Measurements from ENCODE around the gene BCAR3.

The BCAR3 gene

DNA sequence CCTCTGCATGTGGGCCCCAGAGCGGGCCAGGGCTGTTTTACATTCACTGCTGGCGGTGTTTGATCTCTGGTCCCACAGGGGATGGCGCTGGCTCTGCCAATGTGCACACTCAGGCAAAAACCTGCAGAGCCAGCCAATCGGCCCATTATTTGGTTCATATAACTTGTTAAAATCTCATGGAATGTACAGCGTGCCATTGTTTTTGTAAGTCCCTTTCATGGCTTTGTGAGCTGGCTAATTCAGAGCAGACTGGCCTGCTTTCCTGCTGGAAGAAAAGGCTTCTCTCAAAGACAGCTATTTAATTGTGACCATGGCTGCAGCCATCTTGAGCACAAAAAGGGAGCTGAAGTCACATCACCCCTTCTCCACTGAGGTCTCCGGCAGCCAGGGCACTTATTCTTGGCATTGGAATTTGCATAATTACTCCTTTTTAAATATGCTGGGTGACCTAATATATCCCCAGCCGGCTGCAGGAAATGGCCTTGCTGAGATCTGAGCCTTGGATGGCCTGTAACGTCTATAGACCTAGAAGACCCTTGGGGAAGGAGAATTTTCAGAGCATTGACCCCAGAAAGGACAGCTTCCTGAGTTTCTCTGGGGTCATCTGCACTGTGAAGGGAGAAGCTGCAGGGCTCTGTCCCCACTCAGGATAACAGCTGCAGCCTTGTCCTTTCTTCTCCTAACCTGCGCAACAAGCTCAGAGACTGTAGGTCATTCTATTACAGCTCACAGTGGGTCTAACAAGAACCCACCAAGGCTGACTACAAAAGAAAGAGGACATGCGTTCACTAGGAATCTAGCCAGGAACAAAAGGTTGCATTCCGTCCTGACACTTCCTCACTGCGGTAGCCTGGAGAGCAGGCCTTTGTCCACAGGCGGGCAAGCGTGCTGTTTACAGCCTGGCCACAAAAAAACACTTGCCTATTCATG, 45.8 kb downstream of the BCAR3 start:
- peak; percentile 51 for DNase-seq

DNA sequence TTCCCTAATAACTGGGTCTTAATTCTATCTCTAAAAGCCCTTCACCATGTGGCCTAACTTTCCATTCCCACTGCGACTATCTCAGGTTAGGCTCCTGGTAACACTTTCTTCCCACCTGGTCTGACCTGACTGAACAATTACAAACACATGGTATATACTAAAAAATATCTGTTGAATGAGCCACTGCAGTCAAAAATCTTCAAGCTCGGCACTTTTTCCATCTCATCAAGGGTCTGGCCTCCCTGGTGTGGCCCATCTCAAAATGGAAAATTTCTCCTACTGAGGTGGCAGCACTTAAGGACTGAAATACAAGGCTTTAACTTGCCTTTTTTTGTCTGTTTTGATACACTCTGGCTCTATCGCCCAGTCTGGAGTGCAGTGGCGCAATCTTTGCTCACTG, 48.3 kb downstream of the BCAR3 start:
- no peak for DNase-seq

DNA sequence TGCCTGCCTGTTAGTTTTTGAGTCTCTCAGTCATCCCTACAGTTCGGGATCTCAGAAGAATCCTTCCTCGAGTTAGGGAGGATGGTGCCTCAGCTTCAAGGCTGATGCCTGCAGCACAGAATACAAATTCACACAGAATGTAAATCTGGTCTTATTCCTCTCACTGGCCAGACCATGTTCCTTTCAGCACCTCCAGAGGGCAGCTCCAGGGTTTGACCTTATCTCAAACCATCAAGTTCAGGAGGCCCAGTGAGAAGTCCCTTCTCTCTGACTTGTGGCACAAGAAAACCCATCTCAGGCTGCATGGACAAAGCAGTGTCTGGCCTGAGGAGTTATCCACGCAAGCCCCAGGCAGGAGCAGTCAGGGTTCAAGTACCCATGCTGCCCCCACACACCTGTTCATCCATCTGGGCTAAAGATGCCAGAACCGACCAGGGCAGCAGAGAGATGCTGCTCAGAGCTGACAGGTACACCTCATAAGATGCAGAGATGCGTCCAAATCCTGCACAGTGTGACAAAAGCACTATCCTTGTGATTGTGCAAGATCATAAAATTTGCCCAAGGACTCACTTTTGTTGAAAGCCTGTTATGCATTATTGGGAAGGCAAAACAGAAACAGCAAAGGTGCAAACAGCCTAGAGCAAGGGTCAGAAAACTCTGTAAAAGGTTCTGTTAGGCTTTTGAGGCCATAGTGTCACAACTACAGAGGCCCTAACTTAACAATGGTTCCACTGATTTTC, 49.8 kb downstream of the BCAR3 start:
- no peak for DNase-seq

DNA sequence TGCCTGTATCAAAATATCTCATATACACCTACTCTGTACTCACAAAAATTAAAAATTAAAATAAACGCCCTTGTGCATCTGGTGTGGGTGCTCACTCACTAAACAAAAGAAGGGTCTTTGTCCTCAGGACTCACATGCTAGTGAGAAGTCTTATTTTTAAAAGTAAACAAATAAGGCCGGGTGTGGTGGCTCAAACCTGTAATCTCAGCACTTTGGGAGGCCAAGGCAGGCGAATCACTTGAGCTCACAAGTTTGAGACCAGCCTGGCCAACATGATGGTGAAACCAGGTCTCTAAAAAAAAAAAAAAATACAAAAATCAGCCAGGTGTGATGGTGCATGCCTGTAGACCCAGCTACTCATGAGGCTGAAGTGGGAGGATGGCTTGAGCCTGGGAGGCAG, 51.5 kb downstream of the BCAR3 start:
- no peak for DNase-seq

DNA sequence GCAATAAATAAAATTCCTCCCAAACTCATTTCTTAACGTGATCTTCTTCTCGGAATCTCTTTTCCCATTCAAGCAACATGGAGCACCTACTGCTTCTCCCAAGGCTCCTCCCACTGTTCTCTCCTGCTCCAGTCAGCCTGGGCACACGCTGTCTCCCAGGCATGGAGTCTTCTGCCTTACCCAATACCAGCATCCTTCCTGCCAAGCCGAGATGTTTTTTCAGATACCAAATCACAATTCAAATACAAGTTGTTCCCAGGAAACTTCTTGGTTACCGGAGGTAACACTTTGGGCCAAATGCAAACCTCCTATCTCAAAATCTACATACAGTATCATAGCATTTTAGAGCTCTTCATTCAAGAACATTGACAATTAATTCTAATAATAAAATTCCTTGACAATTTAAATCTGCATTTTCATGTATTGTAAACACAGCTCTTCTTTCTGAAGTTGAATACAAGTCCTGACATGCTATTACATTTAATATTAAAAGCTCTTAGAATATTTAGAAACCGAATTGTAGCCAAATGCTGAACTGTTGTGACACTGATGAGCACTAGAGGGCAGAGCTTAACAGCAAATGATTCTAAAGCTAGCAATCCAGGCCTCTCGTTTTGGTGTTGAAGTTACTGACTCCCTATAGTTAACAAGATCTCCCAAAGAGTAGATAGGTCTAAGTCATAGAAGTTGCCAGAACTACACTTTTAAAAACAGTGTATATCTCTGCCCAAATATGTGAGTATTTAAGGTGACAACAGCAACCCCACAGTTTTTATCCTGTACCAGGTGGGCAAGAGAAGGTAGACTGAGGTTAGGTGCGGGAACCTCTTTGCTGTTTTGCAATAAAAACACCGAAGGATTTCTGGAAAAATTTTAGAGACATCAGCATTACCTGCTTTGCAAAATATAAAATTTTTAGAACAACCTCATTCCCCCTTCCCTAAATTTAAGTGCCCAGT, 52.3 kb downstream of the BCAR3 start:
- DNase-seq = peak; percentile 64

DNA sequence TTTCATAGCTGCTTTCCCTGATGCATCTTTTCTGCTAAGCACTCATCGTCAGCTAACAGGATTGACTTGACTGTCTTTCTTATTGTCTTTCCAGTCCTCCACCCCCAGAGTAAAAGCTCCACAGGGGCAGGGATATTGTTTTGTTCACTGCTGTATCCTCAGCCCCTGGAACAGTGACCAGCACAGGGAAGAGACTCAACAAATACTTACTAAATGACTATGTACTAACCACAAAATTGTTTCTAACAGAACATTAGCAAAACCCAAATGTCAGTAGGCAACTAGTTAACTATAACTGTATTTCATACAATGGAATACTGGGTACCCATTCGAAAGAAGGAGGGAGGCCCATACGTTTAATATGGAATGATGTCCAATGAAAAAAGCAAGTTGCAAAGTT, 53.0 kb downstream of the BCAR3 start:
- DNase-seq = no peak

DNA sequence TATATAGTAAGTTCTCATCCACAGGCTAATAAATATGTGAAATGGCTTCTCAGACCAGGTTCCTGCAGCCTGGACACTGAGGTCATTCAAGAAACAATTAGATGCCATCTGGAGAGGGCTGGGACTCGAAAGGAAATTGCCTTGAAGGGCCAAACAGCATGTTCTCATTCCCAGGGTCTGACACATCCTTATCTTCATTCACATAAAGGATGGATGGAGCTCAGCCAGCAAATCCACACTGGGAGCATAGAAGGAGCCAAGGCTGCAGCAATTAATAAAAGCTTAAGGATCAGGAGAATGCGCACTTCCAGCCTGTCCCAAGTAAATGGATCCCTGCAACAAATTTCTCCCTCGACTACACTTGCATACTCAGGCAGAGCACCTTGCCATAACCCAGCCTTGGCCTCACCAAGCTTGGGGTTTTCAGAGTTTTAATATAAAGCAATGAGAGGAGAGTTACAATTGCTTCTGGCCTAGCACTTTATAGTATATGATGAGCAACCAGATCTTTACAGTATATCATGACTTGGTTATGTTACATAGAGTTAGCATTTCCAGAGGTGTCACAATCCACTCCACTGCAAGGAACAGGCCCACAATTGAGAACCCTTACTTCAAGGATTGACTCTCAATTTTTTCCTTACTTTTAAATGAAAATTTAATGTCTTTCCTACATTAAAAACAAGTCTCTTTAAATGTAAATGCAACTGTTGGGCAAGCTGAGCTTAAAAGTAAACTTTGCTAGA, 55.9 kb downstream of the BCAR3 start:
- peak; percentile 81 for DNase-seq

DNA sequence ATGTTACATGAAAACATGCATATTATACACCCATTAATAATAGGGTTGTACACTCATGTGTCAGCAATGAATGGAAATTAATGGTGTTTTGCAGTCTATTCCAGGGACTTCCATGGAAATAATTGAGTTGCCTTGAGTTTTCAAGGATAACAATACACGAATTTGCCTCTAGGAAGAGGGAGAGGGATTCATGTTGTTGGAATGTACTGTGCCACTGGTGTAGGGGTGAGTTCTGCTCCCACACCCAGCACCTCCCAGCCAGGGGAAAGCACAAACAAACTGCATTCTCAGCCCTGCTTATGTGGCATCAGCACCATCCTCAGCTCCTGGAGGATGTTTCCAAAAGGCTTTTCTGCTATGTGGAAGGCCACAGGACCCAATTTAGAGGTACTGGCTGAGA, 57.8 kb downstream of the BCAR3 start:
- DNase-seq = no peak

DNA sequence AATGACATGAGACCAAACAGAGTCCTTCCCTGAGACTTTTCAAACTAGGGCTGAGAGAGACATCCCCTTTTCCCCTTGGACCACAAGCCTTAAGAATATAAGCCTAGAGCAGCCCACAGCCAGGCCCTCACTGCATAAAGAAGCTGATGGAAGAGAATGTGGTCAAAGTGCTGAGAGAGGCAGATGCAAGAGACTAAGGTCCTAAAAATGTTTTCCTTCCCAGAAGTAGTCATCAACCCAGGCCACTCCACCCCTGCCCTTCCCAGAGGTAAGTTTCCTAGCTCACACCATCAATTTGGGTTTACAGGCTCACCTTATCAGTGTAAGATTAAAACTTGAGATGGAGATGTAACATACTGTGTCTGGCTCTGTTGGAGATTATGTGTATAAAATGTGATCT, 58.2 kb downstream of the BCAR3 start:
- DNase-seq = no peak

DNA sequence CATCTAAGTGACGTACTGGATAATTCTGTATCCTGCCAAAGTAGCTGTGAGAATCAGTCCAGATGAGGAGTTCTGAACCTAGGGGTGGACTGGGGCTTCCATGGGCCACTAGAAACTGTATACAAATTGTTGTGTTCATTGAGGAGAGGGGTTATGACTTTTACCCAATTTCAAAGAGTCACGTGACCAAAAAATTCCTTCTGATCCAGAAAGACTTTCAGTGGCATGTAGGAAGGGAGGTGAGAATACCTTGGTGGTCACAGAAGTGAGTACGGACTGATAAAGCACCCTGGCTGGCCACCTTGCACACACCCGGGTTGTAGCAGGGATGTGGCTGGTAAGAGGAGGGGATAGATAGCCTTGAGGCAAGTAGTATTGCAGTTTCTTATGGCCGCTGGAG, 60.4 kb downstream of the BCAR3 start:
- no peak for DNase-seq

DNA sequence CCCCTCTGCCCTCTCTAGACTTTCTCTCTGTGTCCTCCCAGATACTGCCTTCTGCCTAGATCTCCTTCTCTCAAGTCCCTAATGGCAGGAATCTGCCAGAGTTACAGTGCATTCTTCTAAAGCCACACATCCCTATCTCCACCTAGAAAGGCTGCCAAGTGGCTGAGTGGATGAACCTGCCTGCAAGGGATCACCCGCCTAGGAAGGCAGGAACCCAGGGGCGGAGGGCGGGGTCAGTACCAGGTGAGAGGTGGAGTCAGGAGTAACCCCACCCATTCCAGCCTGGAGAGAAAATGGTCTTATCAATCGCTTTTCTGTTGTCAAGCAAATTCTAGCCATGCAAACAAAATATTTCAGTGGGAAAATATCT, 60.8 kb downstream of the BCAR3 start:
- DNase-seq = no peak

DNA sequence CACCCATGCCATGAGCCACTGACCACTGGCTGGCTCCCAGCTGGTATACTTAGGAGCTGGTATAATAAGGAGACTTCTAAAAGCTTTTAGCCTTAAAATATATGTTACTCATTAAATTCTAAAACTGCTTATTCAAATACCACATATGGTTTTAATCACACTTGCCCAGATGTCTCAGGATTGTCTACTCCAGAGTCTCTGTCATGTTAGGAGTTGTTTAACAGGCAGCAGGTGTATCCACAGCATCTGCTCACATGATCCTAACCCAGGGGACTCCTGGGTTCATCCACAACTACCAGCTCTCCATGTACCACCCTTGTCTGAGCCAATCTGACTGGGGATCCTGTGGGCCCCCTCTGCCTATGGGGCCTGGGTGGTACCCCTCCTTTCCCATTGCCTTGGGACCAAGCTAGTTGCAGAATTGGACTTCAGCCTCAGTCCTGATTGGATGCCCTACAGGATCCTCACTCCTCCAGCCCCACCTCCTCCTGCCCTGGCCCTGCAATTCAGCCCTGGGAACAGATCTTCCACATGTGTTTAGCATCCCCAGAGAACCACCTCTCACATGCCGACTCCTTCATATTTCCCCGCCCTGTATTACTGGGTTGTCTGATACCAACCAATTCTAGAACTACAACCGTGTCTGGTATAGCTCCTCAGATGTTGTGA, 61.3 kb downstream of the BCAR3 start:
- DNase-seq = no peak

DNA sequence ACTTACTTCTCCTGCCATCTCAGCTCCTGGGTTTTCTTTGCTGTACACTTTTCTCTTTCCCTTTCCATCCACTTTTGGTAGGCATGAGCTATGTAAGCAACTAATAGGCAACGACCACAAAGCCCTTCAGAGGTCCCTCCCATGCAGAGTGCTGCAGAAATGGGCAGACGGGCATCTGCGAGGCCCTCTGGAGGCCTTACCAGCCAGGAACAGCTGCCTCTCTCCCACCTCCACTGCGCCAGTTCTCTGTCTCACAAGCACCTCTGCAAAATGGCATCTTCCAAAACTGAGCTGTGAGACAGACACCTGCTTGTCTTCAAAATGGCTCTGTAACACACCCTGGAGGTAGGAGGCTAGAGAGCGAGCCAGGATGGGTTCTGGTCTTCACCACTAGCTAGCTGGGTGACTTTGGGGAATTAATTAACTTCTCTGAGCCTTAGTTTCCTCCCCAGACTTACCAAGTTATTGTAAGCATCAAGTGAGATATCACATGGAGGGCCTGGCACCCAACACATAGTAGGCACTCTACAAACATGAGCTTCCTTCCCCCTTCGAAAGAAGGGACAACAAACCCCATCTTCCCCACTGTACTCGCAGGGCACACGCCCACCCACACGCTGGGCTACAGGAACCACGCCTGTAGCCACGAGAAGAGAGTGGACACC, 62.0 kb downstream of the BCAR3 start:
- DNase-seq = no peak

DNA sequence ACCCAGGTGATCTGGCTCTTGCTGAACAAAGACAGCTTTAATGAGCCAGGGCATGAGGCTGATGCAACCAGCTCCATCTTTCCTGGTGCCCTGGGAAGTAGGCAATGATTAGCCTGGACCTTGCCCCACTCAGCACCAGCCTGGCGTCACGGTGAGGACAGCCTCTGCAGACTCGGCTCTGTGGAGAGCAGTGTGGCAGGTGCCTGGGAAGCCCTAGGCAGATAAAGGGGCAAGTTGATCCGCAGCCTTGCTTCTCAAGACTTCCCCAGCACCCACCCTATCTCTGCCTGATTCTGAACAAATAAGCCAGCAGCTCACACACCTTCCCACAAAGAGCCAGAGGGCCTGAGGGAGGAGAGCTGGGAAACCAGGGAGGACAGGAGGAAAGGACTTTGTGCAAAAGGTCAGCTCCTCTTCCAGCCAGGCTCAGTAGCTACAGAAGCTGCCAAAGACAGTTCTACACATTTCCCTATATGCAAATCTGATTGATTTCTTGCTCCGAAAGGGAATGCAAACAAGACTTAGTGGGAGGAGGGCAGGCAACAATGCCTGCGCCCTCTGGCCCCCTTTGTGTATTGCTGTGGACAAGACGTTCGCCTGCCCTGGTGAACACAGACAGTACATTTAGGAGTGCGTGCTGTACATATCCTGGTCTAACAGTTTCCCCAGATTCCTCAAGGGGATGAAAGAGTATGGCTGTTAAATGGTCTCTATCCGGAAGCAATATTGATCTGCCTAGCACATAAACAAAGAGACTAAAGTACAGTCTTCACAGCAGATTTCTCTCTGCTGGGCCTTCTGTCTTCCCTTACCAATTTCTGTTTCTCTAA, 63.8 kb downstream of the BCAR3 start:
- DNase-seq = no peak

DNA sequence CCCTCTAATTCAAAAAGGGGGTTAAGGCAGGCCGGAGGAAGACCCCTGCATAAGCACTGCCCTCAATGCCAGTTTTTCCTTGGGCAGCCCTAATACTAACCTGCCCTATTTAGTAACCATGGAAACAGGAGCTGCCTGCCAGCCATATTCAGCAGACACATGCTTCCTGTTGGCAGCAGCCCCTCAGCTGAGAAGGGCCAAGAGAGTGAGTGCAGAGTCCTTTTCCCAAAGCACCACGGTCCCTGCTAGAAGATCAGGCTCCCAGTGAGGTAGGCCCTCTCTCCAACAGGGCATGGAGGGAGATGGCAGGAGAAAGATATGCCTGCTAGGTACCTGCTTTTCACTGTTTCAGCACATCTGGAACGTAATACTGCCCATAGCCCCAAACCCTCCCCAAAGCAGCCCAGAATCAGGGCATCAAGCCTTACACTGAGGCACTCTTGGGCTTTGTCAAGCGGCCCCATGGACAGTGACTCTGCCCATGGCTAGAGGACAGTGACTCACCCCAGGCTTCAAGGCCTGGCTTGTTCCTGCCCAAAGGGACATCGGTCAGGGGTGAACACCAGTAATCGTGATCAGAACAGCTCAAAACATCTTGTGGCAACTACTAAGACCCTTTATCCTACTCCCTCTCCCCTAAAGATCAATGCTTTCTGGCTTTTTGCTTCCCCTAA, 64.5 kb downstream of the BCAR3 start:
- DNase-seq = peak; percentile 84

DNA sequence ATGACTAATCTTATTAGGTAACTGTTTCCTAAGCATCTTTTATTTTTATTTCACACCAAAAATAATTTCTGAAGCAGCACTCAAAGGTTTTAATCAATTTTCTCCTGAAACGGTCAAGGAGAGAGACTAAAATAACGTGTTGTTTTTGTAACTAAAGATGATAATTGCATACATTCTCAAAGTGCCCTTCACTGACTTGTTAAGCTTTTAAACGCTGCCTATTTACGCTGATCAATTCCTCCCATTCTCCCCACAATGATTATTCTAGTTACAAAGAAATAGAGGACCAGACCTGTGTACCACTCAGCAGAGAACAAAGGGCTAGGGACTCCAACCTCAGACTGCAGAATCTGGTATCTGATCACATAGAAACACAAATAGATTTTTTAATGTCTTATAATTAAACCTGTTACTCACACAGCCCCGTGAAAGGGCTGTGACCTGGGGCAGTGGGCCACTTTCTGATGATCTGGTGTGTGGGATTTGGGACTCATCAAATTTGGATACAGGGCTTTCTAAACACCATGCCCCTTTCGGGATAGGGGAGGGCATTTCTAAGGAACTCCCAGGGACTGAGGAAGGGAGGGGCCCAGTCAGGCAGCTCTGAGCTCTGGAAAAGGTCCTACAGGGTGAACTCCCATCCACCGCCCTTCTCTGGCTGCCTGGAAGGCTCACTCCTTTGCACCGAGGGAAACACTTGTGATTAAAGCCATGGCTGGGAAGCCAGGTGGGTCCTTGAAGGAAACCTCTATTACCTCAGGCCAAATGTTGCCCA, 65.2 kb downstream of the BCAR3 start:
- no peak for DNase-seq

DNA sequence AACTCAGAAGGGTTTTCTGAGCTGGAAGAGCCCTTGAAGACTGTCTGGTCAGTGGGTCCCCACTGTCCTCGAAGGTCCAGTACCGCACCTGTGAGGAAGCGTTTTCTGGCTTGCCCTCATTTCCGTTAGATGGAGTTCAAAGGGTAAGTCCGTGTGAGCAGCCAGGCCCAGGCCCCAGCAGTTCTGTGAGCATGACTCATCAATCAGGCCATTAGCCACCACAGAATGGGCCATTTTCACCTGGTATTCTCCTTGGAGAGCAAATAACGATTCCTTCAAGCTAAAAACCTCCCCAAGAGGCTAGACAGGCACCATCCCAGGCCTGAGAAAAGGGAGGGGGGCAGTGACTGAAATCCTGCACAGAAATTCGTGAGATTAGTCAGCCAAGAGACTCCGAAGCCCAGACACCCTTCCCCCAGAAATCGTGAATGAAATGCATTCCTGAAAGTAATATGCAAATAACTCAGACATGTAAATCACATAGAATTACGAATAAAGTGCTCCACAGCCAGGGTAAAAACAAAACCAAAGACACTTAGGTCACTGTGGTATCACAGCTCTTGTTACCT, 66.0 kb downstream of the BCAR3 start:
- no peak for DNase-seq

DNA sequence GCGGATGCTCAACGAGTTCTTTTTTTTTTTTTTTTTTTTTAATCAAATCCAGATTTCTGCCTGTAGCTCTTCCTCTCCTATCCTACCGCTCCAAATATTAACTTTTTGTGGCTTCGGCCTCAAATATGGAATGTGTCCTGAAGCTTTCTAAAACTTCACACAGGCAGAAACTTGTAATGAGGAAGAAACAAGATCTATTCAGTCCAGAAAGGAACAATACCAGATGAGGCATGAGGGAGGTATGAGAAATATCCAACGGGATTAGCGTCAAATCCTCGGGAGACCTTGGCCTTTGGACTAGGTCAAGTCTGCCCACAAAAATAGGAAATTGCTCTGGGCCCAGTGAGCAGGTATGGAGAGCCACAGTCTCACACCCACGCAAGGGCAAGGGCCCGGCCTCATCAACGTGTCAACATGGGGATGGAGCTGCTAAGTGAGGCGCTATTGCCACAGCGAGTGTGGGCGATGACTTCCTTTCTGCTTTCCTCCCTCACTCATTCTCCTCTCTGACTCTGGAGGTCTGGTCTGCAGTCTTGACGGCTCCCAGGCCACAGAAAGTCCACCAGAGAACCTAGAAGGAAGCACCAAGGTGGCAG, 66.6 kb downstream of the BCAR3 start:
- DNase-seq = no peak
